Muscle of leg (tissue), 11 donors: ENCODE data around the gene WBP2. TPM values are rescaled to one million over a fixed set of nuclear protein-coding genes. Genes with fewer than 3 reads are reported as not detected.

Source experiments
- DNase-seq: peaks from one replicate; pipeline ENCODE4 v3.0.0; 2013
- H3K27ac ChIP-seq: one replicate; pipeline ENCODE4 v1.5.1; 2013; ENCODE audit warnings: mild to moderate bottlenecking, low read length, control low read depth
- H3K27me3 ChIP-seq: one replicate; pipeline ENCODE4 v1.6.1; 2013; ENCODE audit warnings: low read length; ENCODE audit not compliant: control insufficient read depth, insufficient read depth
- H3K36me3 ChIP-seq: one replicate; pipeline ENCODE4 v1.6.1; 2013; ENCODE audit warnings: low read length; ENCODE audit not compliant: control insufficient read depth, insufficient read depth
- H3K4me1 ChIP-seq: one replicate; pipeline ENCODE4 v1.6.1; 2013; ENCODE audit warnings: low read length; ENCODE audit not compliant: control insufficient read depth, insufficient read depth
- H3K4me3 ChIP-seq: one replicate; pipeline ENCODE4 v1.5.1; 2013; ENCODE audit warnings: low read length, control low read depth
- H3K9me3 ChIP-seq: replicated peaks from 2 replicates; pipeline ENCODE4 v1.6.1; 2013; ENCODE audit warnings: low read depth, low read length; ENCODE audit not compliant: control insufficient read depth
- WGBS: methylation state at CpG from one replicate; pipeline ENCODE4 v1.1.5; 2013; ENCODE audit warnings: missing lambda C conversion rate; ENCODE audit not compliant: insufficient coverage; 5-methylcytosine and 5-hydroxymethylcytosine counted together
- polyA plus RNA-seq, 8 donors: library from polyadenylated mRNA; unstranded; fragments of 120-200 nt; gene quantifications; one replicate each; pipeline versions ENCODE4 v1.2.1 to v1.2.3, GENCODE V29; 2013; ENCODE audit warnings: inconsistent platforms in 1 of 8, low replicate concordance in 1 of 8; ENCODE audit not compliant: insufficient read length in 8 of 8, insufficient read depth in 1 of 8
- total RNA-seq: library from RNA; stranded (reverse); fragments of 120-200 nt; gene quantifications from one replicate; pipeline ENCODE4 v1.2.4, GENCODE V29; 2013

Gene WBP2
- total and polyA plus RNA-seq, 9 donors = 16.0 to 64.1 (median 59.1) TPM

GRCh38 chr17:75808549-75808904 is 46.6 kb downstream of the WBP2 start:
- Histone ChIP-seq H3K27ac (peak overlapping the region; percentile 63), H3K27me3 (no peaks in the 10 kb centered on the region), H3K36me3 (peaks cover 43% of the 10 kb centered on the region), H3K4me3 (no peak overlapping the region), H3K9me3 (no peaks in the 10 kb centered on the region), H3K4me1 (peaks cover 17% of the 10 kb centered on the region)
- 33% methylated on average over 1 of the region's 4 CpGs for WGBS
- DNase-seq = no peak

GRCh38 chr17:75807861-75808260 is 47.3 kb downstream of the WBP2 start:
- no peak for DNase-seq
- 88% methylated on average over 1 of the region's 3 CpGs for WGBS
- peaks cover 37% of the 10 kb centered on the region for H3K36me3 ChIP-seq

GRCh38 chr17:75806822-75807500 is 48.2 kb downstream of the WBP2 start:
- WGBS = 100% methylated on average over 3 of the region's 4 CpGs
- Histone ChIP-seq H3K27ac (no peak overlapping the region), H3K4me3 (no peak overlapping the region), H3K36me3 (peaks cover 28% of the 10 kb centered on the region), H3K4me1 (peaks cover 17% of the 10 kb centered on the region), H3K9me3 (no peaks in the 10 kb centered on the region), H3K27me3 (no peaks in the 10 kb centered on the region)
- no peak for DNase-seq

More at GRCh38 chr17:75807861-75808260, 47.3 kb downstream of the WBP2 start:
- Histone ChIP-seq H3K9me3 (no peaks in the 10 kb centered on the region), H3K4me3 (no peak overlapping the region), H3K4me1 (peaks cover 17% of the 10 kb centered on the region), H3K27ac (no peak overlapping the region), H3K27me3 (no peaks in the 10 kb centered on the region)

DNA sequence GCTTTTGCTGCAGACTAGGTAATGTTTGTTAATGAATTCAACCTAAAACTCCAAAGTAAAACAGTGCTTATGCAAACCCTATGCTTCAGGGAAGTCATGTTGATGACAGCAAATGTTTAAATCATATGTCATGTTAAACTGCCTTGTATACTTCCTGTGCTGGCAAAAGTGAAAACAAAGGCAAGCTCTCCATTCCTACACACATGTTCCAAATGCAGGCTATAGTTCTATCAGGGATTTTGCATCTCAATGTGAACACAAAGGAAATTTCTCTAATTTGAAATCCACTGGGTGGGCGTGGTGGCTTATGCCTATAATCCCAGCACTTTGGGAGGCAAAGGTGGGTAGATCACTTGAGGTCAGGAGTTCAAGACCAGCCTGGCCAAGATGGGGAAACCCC is 51.3 kb downstream of the WBP2 start:
- Histone ChIP-seq H3K4me3 (no peak overlapping the region), H3K27ac (no peak overlapping the region), H3K9me3 (no peaks in the 10 kb centered on the region), H3K36me3 (peaks cover 19% of the 10 kb centered on the region), H3K27me3 (no peaks in the 10 kb centered on the region), H3K4me1 (peaks cover 8% of the 10 kb centered on the region)
- no CpG with 5 or more reads among the region's 1 CpG for WGBS
- no peak for DNase-seq

DNA sequence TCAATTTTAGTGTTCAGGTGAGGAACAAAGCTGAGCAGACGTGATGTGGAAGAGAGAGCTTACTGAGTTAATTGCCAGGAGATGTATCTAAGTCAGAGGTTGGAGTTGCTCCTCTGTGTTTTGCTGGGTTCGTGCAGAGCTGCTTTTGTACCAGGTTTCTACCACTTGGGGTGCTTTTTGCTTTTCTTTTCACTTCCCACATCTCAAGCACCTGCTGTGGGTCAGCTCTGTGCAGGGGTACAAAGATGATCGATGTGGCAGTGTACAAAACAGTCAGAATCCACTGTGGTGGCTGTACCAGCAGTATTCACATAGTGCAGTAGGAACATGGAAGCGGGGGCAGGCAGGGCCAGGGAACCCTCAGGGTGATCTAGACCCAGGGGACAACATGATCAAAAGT is 55.7 kb downstream of the WBP2 start:
- no peak overlapping the region for H3K27ac ChIP-seq
- H3K4me3 ChIP-seq = no peak overlapping the region
- DNase-seq = no peak
- no peaks in the 10 kb centered on the region for H3K27me3 ChIP-seq
- peaks cover 39% of the 10 kb centered on the region for H3K36me3 ChIP-seq
- 87% methylated on average over 3 of the region's 4 CpGs for WGBS
- H3K4me1 ChIP-seq = no peaks in the 10 kb centered on the region
- no peaks in the 10 kb centered on the region for H3K9me3 ChIP-seq

DNA sequence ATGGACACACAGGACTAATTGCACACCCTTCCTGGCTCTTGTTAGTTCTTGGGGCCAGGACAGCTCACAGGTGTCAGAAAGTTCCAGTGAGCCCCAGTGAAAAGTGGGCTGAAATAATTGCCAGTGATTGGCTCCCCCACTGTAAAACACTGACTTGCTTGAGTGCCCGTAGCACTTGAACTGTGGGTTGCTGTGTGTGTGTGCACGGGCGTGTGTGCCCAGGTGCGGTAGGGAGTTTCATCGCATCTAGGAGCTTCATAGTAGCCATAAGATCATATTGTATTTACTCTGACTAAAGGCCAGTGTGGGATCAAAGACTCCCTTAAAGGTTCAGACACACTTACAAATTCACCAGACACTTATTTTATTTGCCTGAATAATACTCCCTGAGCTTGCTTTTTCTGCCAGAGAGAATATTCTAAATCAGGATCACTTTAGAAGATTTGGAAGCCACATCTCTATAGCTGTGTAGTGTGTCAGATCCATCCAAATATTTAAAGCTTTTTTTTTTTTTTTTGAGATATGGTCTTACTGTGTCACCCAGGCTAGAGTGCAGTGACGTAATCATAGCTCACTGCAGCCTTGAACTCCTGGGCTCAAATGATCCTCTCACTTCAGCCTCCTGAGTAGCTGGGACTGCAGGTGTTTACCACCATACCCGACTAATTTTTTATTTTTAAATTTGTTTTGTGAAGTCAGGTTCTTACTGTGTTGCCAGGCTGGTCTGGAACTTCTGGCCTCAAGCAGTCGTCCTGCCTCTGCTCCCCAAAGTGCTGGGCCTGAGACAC is 59.1 kb downstream of the WBP2 start:
- Histone ChIP-seq H3K27ac (no peak overlapping the region), H3K36me3 (peaks cover 45% of the 10 kb centered on the region), H3K9me3 (no peaks in the 10 kb centered on the region), H3K27me3 (no peaks in the 10 kb centered on the region), H3K4me1 (no peaks in the 10 kb centered on the region), H3K4me3 (no peak overlapping the region)
- WGBS = no CpG with 5 or more reads among the region's 8 CpGs
- DNase-seq = no peak

Other genes with a start within 250 kb of the WBP2 start
- gene SMIM5, start 221.9 kb downstream of the WBP2 start, total RNA-seq = 10.8 TPM
- gene SMIM5, start 221.9 kb downstream of the WBP2 start, polyA plus RNA-seq = 10 to 100 TPM in 1 of 8 donors, 1 to 10 TPM in 7; 4.0 to 12.1 (median 7.8) TPM
- 14.5 TPM for gene RECQL5, start 188.2 kb downstream of the WBP2 start, total RNA-seq
- gene RECQL5, start 188.2 kb downstream of the WBP2 start, polyA plus RNA-seq = 10 to 100 TPM; 12.0 to 20.8 (median 16.9) TPM
- 79.7 TPM for gene SAP30BP, start 188.0 kb downstream of the WBP2 start, total RNA-seq
- 10 to 100 TPM; 63.7 to 80.1 (median 76.8) TPM for gene SAP30BP, start 188.0 kb downstream of the WBP2 start, polyA plus RNA-seq
- 1.6 TPM for gene ITGB4, start 133.9 kb downstream of the WBP2 start, total RNA-seq
- 10 to 100 TPM in 1 of 8 donors, 1 to 10 TPM in 7; 3.1 to 16.7 (median 6.5) TPM for gene ITGB4, start 133.9 kb downstream of the WBP2 start, polyA plus RNA-seq
- gene GALK1, start 90.1 kb downstream of the WBP2 start, total RNA-seq = 27.7 TPM
- gene GALK1, start 90.1 kb downstream of the WBP2 start, polyA plus RNA-seq = 10 to 100 TPM; 28.2 to 38.5 (median 32.1) TPM
- gene UNK, start 70.5 kb downstream of the WBP2 start, total RNA-seq = 18.6 TPM
- gene UNK, start 70.5 kb downstream of the WBP2 start, polyA plus RNA-seq = 10 to 100 TPM; 22.4 to 33.8 (median 29.0) TPM
- 3.4 TPM for gene UNC13D, start 10.9 kb downstream of the WBP2 start, total RNA-seq
- 1 to 10 TPM; 2.9 to 9.2 (median 5.7) TPM for gene UNC13D, start 10.9 kb downstream of the WBP2 start, polyA plus RNA-seq
- 25.9 TPM for gene TRIM47, start 23.2 kb upstream of the WBP2 start, total RNA-seq
- gene TRIM47, start 23.2 kb upstream of the WBP2 start, polyA plus RNA-seq = 10 to 100 TPM; 22.1 to 29.7 (median 25.0) TPM
- 16.8 TPM for gene TRIM65, start 41.6 kb upstream of the WBP2 start, total RNA-seq
- 10 to 100 TPM; 12.7 to 19.5 (median 15.3) TPM for gene TRIM65, start 41.6 kb upstream of the WBP2 start, polyA plus RNA-seq
- 28.2 TPM for gene MRPL38, start 49.5 kb upstream of the WBP2 start, total RNA-seq
- gene MRPL38, start 49.5 kb upstream of the WBP2 start, polyA plus RNA-seq = 10 to 100 TPM; 58.5 to 81.4 (median 71.8) TPM
- 8.1 TPM for gene FBF1, start 85.7 kb upstream of the WBP2 start, total RNA-seq
- gene FBF1, start 85.7 kb upstream of the WBP2 start, polyA plus RNA-seq = 1 to 10 TPM; 5.1 to 9.1 (median 7.0) TPM
- gene ACOX1, start 123.8 kb upstream of the WBP2 start, total RNA-seq = 23.2 TPM
- 10 to 100 TPM; 14.6 to 21.1 (median 18.4) TPM for gene ACOX1, start 123.8 kb upstream of the WBP2 start, polyA plus RNA-seq
- gene TEN1, start 123.9 kb upstream of the WBP2 start, total RNA-seq = 12.5 TPM
- 10 to 100 TPM in 5 of 8 donors, 1 to 10 TPM in 3; 8.8 to 19.5 (median 12.1) TPM for gene TEN1, start 123.9 kb upstream of the WBP2 start, polyA plus RNA-seq
- gene CDK3, start 145.5 kb upstream of the WBP2 start, total RNA-seq = 7.7 TPM
- gene CDK3, start 145.5 kb upstream of the WBP2 start, polyA plus RNA-seq = 1 to 10 TPM; 3.6 to 8.6 (median 6.7) TPM
- gene EVPL, start 172.0 kb upstream of the WBP2 start, total RNA-seq = not detected
- gene EVPL, start 172.0 kb upstream of the WBP2 start, polyA plus RNA-seq = 10 to 100 TPM in 1 of 8 donors, 1 to 10 TPM in 2, under 1 TPM in 5; 0.03 to 12.9 (median 0.45) TPM
- gene SRP68, start 217.2 kb upstream of the WBP2 start, total RNA-seq = 25.0 TPM
- 100 to 1,000 TPM in 2 of 8 donors, 10 to 100 TPM in 6; 72.6 to 110 (median 93.8) TPM for gene SRP68, start 217.2 kb upstream of the WBP2 start, polyA plus RNA-seq
- gene GALR2, start 219.4 kb upstream of the WBP2 start, total RNA-seq = not detected
- under 1 TPM in 1 of 8 donors, not detected in 7; 0.16 TPM for gene GALR2, start 219.4 kb upstream of the WBP2 start, polyA plus RNA-seq
- 0.04 TPM for gene ZACN, start 223.8 kb upstream of the WBP2 start, total RNA-seq
- gene ZACN, start 223.8 kb upstream of the WBP2 start, polyA plus RNA-seq = 10 to 100 TPM; 11.2 to 18.9 (median 15.3) TPM
- 87.6 TPM for gene EXOC7, start 248.5 kb upstream of the WBP2 start, total RNA-seq
- 10 to 100 TPM; 62.3 to 87.7 (median 76.3) TPM for gene EXOC7, start 248.5 kb upstream of the WBP2 start, polyA plus RNA-seq